Measurements from ENCODE around the gene MIGA2.

- peak; percentile 87 for TF ChIP-seq CTCF (IDR thresholded peaks at IDR 0.05; ENCODE audit: low read depth, low read length, missing input control)
- TF ChIP-seq GABPA (IDR thresholded peaks at IDR 0.05 in 1 of 2, conservative IDR thresholded peaks at IDR 0.05 in 1 of 2), result no peak
- peak; percentile 58 to 74 for TF ChIP-seq RAD21 (IDR thresholded peaks at IDR 0.05)
- no peak for TF ChIP-seq MAX (IDR thresholded peaks at IDR 0.05)
- no peak for TF ChIP-seq JUND (IDR thresholded peaks at IDR 0.05)
- no peak for TF ChIP-seq ZBTB33 (IDR thresholded peaks at IDR 0.05)
- no peak for TF ChIP-seq ATF3 (IDR thresholded peaks at IDR 0.05)
- TF ChIP-seq SP1 (IDR thresholded peaks at IDR 0.05), result peak; percentile 50
- TF ChIP-seq FOXA1 (IDR thresholded peaks at IDR 0.05), result no peak
- TF ChIP-seq HNF4A (conservative IDR thresholded peaks at IDR 0.05), result no peak
These were observed 8.0 kb upstream of the MIGA2 start, which contains the start of gene SH3GLB2 for GRCh38 chr9:129028192-129028966.
